GM12891 (cell line): ENCODE measurements around the gene CTF1.

Experiments
- POLR2A ChIP-seq: IDR thresholded peaks from 2 replicates; pipeline ENCODE4 v1.6.1; 2011; ENCODE audit warnings: low read depth, low read length, control low read depth
- POLR2AphosphoS5 ChIP-seq: IDR thresholded peaks from 2 replicates; pipeline ENCODE4 v1.6.1; 2011; ENCODE audit warnings: low read depth, low read length, control low read depth

DNA sequence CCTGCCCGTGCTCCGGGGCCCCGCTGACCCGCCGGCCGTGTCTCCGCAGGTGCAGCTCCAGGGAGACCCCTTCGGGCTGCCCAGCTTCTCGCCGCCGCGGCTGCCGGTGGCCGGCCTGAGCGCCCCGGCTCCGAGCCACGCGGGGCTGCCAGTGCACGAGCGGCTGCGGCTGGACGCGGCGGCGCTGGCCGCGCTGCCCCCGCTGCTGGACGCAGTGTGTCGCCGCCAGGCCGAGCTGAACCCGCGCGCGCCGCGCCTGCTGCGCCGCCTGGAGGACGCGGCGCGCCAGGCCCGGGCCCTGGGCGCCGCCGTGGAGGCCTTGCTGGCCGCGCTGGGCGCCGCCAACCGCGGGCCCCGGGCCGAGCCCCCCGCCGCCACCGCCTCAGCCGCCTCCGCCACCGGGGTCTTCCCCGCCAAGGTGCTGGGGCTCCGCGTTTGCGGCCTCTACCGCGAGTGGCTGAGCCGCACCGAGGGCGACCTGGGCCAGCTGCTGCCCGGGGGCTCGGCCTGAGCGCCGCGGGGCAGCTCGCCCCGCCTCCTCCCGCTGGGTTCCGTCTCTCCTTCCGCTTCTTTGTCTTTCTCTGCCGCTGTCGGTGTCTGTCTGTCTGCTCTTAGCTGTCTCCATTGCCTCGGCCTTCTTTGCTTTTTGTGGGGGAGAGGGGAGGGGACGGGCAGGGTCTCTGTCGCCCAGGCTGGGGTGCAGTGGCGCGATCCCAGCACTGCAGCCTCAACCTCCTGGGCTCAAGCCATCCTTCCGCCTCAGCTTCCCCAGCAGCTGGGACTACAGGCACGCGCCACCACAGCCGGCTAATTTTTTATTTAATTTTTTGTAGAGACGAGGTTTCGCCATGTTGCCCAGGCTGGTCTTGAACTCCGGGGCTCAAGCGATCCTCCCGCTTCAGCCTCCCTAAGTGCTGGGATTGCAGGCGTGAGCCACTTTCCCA lies 5.9 kb downstream of the CTF1 start:
- TF ChIP-seq POLR2AphosphoS5, result no peak
- TF ChIP-seq POLR2A, result no peak
